WTC11 (cell line): Measurements from ENCODE around the gene NCF2. TPM values are rescaled to one million over a fixed set of nuclear protein-coding genes. Genes with fewer than 3 reads are reported as not detected.

ENCODE experiments used
- ATAC-seq: fragments of 200-7000 bp; cut with Tn5 transposase; 2 replicates; pipeline ENCODE4 v1.10.0; 2021; ENCODE audit warnings: mild to moderate bottlenecking, moderate library complexity
- Bru-seq: library from RNA; stranded (reverse); fragments of 400-500 nt; gene quantifications from one replicate; lab custom pipeline; 2021; lab: Mats Ljungman, UMichigan
- CTCF ChIA-PET: fragments of 300-600 bp; sonication (Branson Sonifier 250); formaldehyde crosslinking; loops from one replicate; lab custom pipeline; 2021; ENCODE audit warnings: antibody characterized with exemption; lab: Charles Lee
- POLR2A ChIA-PET: fragments of 350-600 bp; sonication (Branson Sonifier 250); formaldehyde crosslinking; loops from one replicate; lab custom pipeline; 2021; ENCODE audit warnings: antibody characterized with exemption; lab: Charles Lee
- DNase-seq: peaks from one replicate; pipeline ENCODE4 v3.0.0; 2021; ENCODE audit warnings: low spot score
- H3K27ac Mint-ChIP-seq: 2 replicates; pipeline ENCODE4 v1.8.0; 2021; ENCODE audit warnings: mixed read lengths
- H3K27me3 Mint-ChIP-seq: 2 replicates; pipeline ENCODE4 v1.8.0; 2021; ENCODE audit warnings: low read depth, mild to moderate bottlenecking, moderate library complexity, mixed read lengths
- H3K36me3 Mint-ChIP-seq: 2 replicates; pipeline ENCODE4 v1.8.0; 2021; ENCODE audit warnings: mixed read lengths
- H3K4me1 Mint-ChIP-seq: 2 replicates; pipeline ENCODE4 v1.8.0; 2022; ENCODE audit warnings: mixed read lengths
- H3K4me3 Mint-ChIP-seq: 2 replicates; pipeline ENCODE4 v1.8.0; 2021; ENCODE audit warnings: mild to moderate bottlenecking, moderate library complexity, mixed read lengths
- H3K9me3 Mint-ChIP-seq: 2 replicates; pipeline ENCODE4 v1.8.0; 2021; ENCODE audit warnings: mixed read lengths
- ESRRA ChIP-seq: sonication (generic); formaldehyde crosslinking; IDR thresholded peaks from 2 replicates; pipeline ENCODE4 v1.8.1; 2022; ENCODE audit warnings: mild to moderate bottlenecking, missing genetic modification reagents, borderline replicate concordance
- FOXK1 ChIP-seq: sonication (generic); formaldehyde crosslinking; IDR thresholded peaks from 2 replicates; pipeline ENCODE4 v1.8.0; 2022; ENCODE audit warnings: mild to moderate bottlenecking, moderate library complexity, missing genetic modification reagents
- TP53 ChIP-seq: sonication (generic); formaldehyde crosslinking; IDR thresholded peaks from 2 replicates; pipeline ENCODE4 v1.8.1; 2023; ENCODE audit warnings: mild to moderate bottlenecking, missing genetic modification reagents
- ZNF671 ChIP-seq: fragments of 250-450 bp; sonication (Bioruptor Pico); IDR thresholded peaks from 2 replicates; pipeline ENCODE4 v1.8.0; 2021; ENCODE audit warnings: mild to moderate bottlenecking
- long read RNA-seq, 3 experiments: library from RNA in 1 of 3; library from capped mRNA in 1 of 3; library from polyadenylated mRNA in 1 of 3; unstranded in 2 of 3; stranded (forward) in 1 of 3; transcript quantifications; one replicate each; pipeline ENCODE4 v2.0.0, GENCODE V29; 2021
- total RNA-seq: library from RNA; stranded (reverse); gene quantifications from 3 replicates; pipeline ENCODE4 v1.2.3, GENCODE V29; 2021
- TF ChIP-seq, protein P1 (sequence below): fragments of 250-450 bp; sonication (Bioruptor Pico); IDR thresholded peaks from 2 replicates; pipeline ENCODE4 v1.8.0; 2021; ENCODE audit warnings: mild to moderate bottlenecking
- TF ChIP-seq, protein P2 (sequence below): fragments of 250-450 bp; sonication (Bioruptor Pico); conservative IDR thresholded peaks from 2 replicates; pipeline ENCODE4 v1.9.0; 2021; ENCODE audit warnings: mild to moderate bottlenecking
- TF ChIP-seq, protein P3 (sequence below): sonication (generic); formaldehyde crosslinking; IDR thresholded peaks from 2 replicates; pipeline ENCODE4 v1.8.1; 2023; ENCODE audit warnings: mild to moderate bottlenecking, missing genetic modification reagents, moderate library complexity
- TF ChIP-seq, protein P4 (sequence below): sonication (generic); formaldehyde crosslinking; IDR thresholded peaks from 2 replicates; pipeline ENCODE4 v1.8.0; 2023; ENCODE audit warnings: missing genetic modification reagents
- TF ChIP-seq, protein P5 (sequence below): sonication (generic); formaldehyde crosslinking; IDR thresholded peaks from 2 replicates; pipeline ENCODE4 v1.8.1; 2023; ENCODE audit warnings: mild to moderate bottlenecking, moderate library complexity, missing genetic modification reagents
- TF ChIP-seq, protein P6 (sequence below): fragments of 200-600 bp; IDR thresholded peaks from 2 replicates; pipeline ENCODE4 v1.8.0; 2022; ENCODE audit warnings: antibody characterized with exemption
- TF ChIP-seq, protein P7 (sequence below): sonication (generic); formaldehyde crosslinking; IDR thresholded peaks from 2 replicates; pipeline ENCODE4 v1.8.1; 2022; ENCODE audit warnings: low read depth, mild to moderate bottlenecking, moderate library complexity, missing genetic modification reagents, borderline replicate concordance

Gene NCF2, protein sequence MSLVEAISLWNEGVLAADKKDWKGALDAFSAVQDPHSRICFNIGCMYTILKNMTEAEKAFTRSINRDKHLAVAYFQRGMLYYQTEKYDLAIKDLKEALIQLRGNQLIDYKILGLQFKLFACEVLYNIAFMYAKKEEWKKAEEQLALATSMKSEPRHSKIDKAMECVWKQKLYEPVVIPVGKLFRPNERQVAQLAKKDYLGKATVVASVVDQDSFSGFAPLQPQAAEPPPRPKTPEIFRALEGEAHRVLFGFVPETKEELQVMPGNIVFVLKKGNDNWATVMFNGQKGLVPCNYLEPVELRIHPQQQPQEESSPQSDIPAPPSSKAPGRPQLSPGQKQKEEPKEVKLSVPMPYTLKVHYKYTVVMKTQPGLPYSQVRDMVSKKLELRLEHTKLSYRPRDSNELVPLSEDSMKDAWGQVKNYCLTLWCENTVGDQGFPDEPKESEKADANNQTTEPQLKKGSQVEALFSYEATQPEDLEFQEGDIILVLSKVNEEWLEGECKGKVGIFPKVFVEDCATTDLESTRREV
- total RNA-seq (0.25 to 0.52 TPM (median 0.41 TPM) in 3 replicates), Bru-seq, nascent RNA (not detected)
- long read RNA-seq, experiment 1, result 0 reads
- long read RNA-seq, experiment 2, result 0 reads
- long read RNA-seq, experiment 3, result 0 reads

DNA sequence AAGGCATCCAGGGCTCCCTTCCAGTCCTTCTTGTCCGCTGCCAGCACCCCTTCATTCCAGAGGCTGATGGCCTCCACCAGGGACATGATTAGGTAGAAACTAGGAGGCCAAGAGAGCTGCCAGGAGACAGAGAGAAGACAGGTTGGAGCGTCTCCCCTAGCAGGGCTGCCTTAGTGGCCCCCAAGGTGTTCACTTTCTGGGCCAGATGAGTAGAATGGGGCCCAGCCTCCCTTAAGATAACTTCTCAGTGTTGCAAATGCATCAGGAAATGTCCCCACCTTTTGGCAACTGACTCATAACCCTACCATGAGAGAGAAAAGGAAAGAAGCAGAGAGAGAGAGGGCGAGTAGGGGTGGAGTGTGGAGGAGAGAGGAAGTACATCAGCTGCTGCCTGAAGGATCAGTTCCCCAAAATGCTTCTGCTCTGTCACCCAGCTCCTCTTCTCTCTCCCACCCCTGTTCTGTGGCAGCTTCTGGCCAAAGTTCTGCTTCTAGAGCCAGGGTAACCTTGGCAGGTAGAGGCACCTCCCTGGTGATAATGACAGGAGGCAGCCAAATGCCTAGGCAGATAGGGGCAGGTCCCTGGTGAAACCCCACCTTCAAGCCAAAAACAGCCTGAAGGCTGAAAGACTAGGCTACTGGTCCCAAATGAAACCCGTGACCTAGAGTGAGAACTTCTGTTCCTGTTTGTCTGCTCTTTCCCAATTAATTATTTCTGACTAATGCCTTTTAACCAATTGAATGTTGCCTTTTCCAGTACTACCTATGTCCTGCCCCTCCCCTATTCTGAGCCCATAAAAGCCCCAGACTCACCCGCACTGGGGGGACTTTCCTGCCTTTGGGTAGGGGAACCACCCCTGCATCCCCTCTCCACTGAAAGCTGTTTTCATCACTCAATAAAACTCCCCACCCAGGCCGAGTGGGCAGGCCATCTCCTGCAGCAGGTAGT is at the start of gene NCF2:
NCF2 (minus strand) TSS at position 216 of the 948 bp plus-strand sequence; CDS start at position 86, 130 bp downstream.
- H3K27me3 Mint-ChIP-seq, result no peaks in the 10 kb centered on the region
- ATAC-seq (no peak), DNase-seq (no peak)
- peaks cover 39% of the 10 kb centered on the region for H3K4me1 Mint-ChIP-seq
- H3K36me3 Mint-ChIP-seq, result no peaks in the 10 kb centered on the region
- POLR2A ChIA-PET, result no interaction called here
- CTCF ChIA-PET, result no interaction called here
- H3K9me3 Mint-ChIP-seq, result no peaks in the 10 kb centered on the region
- H3K27ac Mint-ChIP-seq, result no peak within 1 kb of the TSS
- no peak within 1 kb of the TSS for H3K4me3 Mint-ChIP-seq
- TF ChIP-seq ESRRA (CRISPR knock-in tag) (no peak), ZNF671 (CRISPR knock-in tag) (no peak), TP53 (CRISPR knock-in tag) (no peak), FOXK1 (CRISPR knock-in tag) (no peak)
- TF ChIP-seq, protein P1, sequence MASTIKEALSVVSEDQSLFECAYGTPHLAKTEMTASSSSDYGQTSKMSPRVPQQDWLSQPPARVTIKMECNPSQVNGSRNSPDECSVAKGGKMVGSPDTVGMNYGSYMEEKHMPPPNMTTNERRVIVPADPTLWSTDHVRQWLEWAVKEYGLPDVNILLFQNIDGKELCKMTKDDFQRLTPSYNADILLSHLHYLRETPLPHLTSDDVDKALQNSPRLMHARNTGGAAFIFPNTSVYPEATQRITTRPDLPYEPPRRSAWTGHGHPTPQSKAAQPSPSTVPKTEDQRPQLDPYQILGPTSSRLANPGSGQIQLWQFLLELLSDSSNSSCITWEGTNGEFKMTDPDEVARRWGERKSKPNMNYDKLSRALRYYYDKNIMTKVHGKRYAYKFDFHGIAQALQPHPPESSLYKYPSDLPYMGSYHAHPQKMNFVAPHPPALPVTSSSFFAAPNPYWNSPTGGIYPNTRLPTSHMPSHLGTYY (CRISPR knock-in tag), result no peak
- TF ChIP-seq, protein P2, sequence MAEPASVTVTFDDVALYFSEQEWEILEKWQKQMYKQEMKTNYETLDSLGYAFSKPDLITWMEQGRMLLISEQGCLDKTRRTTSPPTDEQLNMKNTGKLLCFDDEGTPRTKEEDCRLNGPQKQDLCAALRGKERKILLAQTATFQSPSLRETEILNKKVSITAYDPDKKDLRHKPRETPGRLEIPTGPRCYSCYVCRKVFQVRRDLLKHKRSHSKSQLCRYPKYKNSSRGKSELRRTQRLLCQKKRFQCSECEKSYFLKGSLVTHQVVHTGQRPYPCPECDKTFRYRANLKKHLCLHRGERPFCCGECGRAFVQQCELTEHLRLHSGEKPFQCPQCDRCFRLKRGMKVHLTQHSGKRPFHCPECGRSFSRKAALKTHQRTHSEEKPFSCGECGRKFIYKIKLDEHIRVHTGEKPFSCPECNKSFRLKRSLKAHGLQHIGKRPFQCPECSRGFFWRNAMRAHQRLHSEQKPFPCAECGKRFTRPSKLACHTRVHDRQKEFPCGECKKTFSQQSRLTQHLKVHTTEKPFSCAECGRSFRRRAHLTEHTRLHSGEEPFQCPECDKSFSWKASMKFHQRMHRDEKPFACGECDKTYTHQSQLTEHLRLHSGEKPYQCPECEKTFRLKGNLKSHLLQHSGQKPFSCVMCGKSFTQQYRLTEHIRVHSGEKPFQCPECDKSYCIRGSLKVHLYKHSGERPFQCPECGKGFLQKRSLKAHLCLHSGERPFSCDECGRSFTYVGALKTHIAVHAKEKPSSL (CRISPR knock-in tag), result no peak
- TF ChIP-seq, protein P3, sequence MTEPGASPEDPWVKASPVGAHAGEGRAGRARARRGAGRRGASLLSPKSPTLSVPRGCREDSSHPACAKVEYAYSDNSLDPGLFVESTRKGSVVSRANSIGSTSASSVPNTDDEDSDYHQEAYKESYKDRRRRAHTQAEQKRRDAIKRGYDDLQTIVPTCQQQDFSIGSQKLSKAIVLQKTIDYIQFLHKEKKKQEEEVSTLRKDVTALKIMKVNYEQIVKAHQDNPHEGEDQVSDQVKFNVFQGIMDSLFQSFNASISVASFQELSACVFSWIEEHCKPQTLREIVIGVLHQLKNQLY (CRISPR knock-in tag), result no peak
- TF ChIP-seq, protein P4, sequence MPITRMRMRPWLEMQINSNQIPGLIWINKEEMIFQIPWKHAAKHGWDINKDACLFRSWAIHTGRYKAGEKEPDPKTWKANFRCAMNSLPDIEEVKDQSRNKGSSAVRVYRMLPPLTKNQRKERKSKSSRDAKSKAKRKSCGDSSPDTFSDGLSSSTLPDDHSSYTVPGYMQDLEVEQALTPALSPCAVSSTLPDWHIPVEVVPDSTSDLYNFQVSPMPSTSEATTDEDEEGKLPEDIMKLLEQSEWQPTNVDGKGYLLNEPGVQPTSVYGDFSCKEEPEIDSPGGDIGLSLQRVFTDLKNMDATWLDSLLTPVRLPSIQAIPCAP (CRISPR knock-in tag), result no peak
- TF ChIP-seq, protein P5, sequence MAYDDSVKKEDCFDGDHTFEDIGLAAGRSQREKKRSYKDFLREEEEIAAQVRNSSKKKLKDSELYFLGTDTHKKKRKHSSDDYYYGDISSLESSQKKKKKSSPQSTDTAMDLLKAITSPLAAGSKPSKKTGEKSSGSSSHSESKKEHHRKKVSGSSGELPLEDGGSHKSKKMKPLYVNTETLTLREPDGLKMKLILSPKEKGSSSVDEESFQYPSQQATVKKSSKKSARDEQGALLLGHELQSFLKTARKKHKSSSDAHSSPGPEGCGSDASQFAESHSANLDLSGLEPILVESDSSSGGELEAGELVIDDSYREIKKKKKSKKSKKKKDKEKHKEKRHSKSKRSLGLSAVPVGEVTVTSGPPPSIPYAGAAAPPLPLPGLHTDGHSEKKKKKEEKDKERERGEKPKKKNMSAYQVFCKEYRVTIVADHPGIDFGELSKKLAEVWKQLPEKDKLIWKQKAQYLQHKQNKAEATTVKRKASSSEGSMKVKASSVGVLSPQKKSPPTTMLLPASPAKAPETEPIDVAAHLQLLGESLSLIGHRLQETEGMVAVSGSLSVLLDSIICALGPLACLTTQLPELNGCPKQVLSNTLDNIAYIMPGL (CRISPR knock-in tag), result no peak
- TF ChIP-seq, protein P6, sequence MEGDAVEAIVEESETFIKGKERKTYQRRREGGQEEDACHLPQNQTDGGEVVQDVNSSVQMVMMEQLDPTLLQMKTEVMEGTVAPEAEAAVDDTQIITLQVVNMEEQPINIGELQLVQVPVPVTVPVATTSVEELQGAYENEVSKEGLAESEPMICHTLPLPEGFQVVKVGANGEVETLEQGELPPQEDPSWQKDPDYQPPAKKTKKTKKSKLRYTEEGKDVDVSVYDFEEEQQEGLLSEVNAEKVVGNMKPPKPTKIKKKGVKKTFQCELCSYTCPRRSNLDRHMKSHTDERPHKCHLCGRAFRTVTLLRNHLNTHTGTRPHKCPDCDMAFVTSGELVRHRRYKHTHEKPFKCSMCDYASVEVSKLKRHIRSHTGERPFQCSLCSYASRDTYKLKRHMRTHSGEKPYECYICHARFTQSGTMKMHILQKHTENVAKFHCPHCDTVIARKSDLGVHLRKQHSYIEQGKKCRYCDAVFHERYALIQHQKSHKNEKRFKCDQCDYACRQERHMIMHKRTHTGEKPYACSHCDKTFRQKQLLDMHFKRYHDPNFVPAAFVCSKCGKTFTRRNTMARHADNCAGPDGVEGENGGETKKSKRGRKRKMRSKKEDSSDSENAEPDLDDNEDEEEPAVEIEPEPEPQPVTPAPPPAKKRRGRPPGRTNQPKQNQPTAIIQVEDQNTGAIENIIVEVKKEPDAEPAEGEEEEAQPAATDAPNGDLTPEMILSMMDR, result no peak
- TF ChIP-seq, protein P7, sequence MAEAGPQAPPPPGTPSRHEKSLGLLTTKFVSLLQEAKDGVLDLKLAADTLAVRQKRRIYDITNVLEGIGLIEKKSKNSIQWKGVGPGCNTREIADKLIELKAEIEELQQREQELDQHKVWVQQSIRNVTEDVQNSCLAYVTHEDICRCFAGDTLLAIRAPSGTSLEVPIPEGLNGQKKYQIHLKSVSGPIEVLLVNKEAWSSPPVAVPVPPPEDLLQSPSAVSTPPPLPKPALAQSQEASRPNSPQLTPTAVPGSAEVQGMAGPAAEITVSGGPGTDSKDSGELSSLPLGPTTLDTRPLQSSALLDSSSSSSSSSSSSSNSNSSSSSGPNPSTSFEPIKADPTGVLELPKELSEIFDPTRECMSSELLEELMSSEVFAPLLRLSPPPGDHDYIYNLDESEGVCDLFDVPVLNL (CRISPR knock-in tag), result no peak
